Activated CD4-positive, alpha-beta memory T cell treated with anti-CD3 and anti-CD28 coated beads, Interleukin-2, amount 10 ng/mL, durations not matched to agents 7 days and 5 days (primary cell): ENCODE measurements around the gene LBR. TPM values are rescaled to one million over a fixed set of nuclear protein-coding genes. Genes with fewer than 3 reads are reported as not detected.

ENCODE experiments used
- CTCF ChIA-PET: fragments of 350-600 bp; sonication (Branson Sonifier 250); formaldehyde crosslinking; loops from one replicate; lab custom pipeline; 2021; ENCODE audit warnings: antibody characterized with exemption, inconsistent platforms; lab: Charles Lee
- POLR2A ChIA-PET: fragments of 350-600 bp; sonication (Branson Sonifier 250); formaldehyde crosslinking; loops from one replicate; lab custom pipeline; 2021; ENCODE audit warnings: antibody characterized with exemption; lab: Charles Lee
- DNase-seq: peaks from one replicate; pipeline ENCODE4 v3.0.0-alpha.2; 2020
- H3K27ac Mint-ChIP-seq: one replicate; pipeline ENCODE4 v1.8.0; 2021; ENCODE audit warnings: mild to moderate bottlenecking, mixed read lengths
- H3K27me3 Mint-ChIP-seq: one replicate; pipeline ENCODE4 v1.8.0; 2021; ENCODE audit warnings: mixed read lengths
- H3K36me3 Mint-ChIP-seq: one replicate; pipeline ENCODE4 v1.8.0; 2021; ENCODE audit warnings: low read depth, mixed read lengths
- H3K4me1 Mint-ChIP-seq: one replicate; pipeline ENCODE4 v1.8.0; 2021; ENCODE audit warnings: mixed read lengths
- H3K4me3 Mint-ChIP-seq: one replicate; pipeline ENCODE4 v1.8.0; 2021; ENCODE audit warnings: mild to moderate bottlenecking, mixed read lengths
- H3K9me3 Mint-ChIP-seq: one replicate; pipeline ENCODE4 v1.8.0; 2021; ENCODE audit warnings: mixed read lengths
- total RNA-seq, 2 experiments: library from RNA; stranded (reverse); gene quantifications; one replicate each; pipeline ENCODE4 v1.2.3, GENCODE V29; 2021

Gene LBR
- total RNA-seq, 2 experiments from 2014 or later: 251 to 259 TPM

- H3K36me3 Mint-ChIP-seq: peaks cover 9% of the 10 kb centered on the region
- H3K9me3 Mint-ChIP-seq: peaks cover 4% of the 10 kb centered on the region
- no peak for DNase-seq
- no peaks in the 10 kb centered on the region for H3K27me3 Mint-ChIP-seq
- no peak overlapping the region for H3K4me3 Mint-ChIP-seq
- H3K27ac Mint-ChIP-seq: no peak overlapping the region
- POLR2A ChIA-PET: interaction anchor here (1.3 to 9.6 kb wide), 3 partner anchors 26 to 309 kb away, joined by 3 to 300 read pairs (median 290); partner anchors contain the start of gene LBR
- CTCF ChIA-PET: interaction anchor here (2.3 to 5.5 kb wide), 2 partner anchors 29 to 45 kb away, joined by 6 to 36 read pairs; no protein-coding TSS in a partner anchor
- peaks cover 53% of the 10 kb centered on the region for H3K4me1 Mint-ChIP-seq
These were observed 42.6 kb upstream of the LBR start for GRCh38 chr1:225470211-225471108.

GRCh38 chr1:225469051-225469450 lies 41.2 kb upstream of the LBR start:
- Mint-ChIP-seq H3K9me3 (peaks cover 4% of the 10 kb centered on the region), H3K36me3 (peaks cover 9% of the 10 kb centered on the region), H3K4me3 (peak overlapping the region; percentile 91), H3K4me1 (peaks cover 55% of the 10 kb centered on the region), H3K27ac (peak overlapping the region; percentile 99), H3K27me3 (no peaks in the 10 kb centered on the region)
- ChIA-PET POLR2A (interaction anchor here (1.0 to 9.6 kb wide), 19 partner anchors 9 to 641 kb away, joined by 3 to 300 read pairs (median 9); partner anchors contain the start of genes H3-3A, LBR, PYCR2 and SDE2), CTCF (interaction anchor here (1.2 to 3.4 kb wide), 9 partner anchors 8 to 506 kb away, joined by 3 to 31 read pairs (median 13); partner anchors contain the start of genes LBR and SRP9)
- no peak for DNase-seq

GRCh38 chr1:225468270-225469020 lies 40.6 kb upstream of the LBR start:
- peaks cover 9% of the 10 kb centered on the region for H3K36me3 Mint-ChIP-seq
- peaks cover 59% of the 10 kb centered on the region for H3K4me1 Mint-ChIP-seq
- peaks cover 4% of the 10 kb centered on the region for H3K9me3 Mint-ChIP-seq
- no peaks in the 10 kb centered on the region for H3K27me3 Mint-ChIP-seq
- CTCF ChIA-PET: interaction anchor here (0.5 to 3.4 kb wide), 18 partner anchors 9 to 596 kb away, joined by 3 to 31 read pairs (median 5); partner anchors contain the start of genes LBR, SRP9 and TMEM63A
- POLR2A ChIA-PET: interaction anchor here (0.6 to 9.6 kb wide), 35 partner anchors 9 to 652 kb away, joined by 3 to 300 read pairs (median 5); partner anchors contain the start of genes H3-3A, LBR, PYCR2 and SDE2
- H3K4me3 Mint-ChIP-seq: peak overlapping the region; percentile 91
- DNase-seq: peak; percentile 55
- peak overlapping the region; percentile 99 for H3K27ac Mint-ChIP-seq

GRCh38 chr1:225467193-225468020 lies 39.6 kb upstream of the LBR start:
- Mint-ChIP-seq H3K27me3 (no peaks in the 10 kb centered on the region), H3K36me3 (peaks cover 5% of the 10 kb centered on the region), H3K4me1 (peaks cover 64% of the 10 kb centered on the region), H3K9me3 (no peaks in the 10 kb centered on the region), H3K4me3 (peak overlapping the region; percentile 91), H3K27ac (peak overlapping the region; percentile 99)
- DNase-seq: peak; percentile 91
- CTCF ChIA-PET: interaction anchor here (0.5 to 3.4 kb wide), 14 partner anchors 10 to 597 kb away, joined by 3 to 31 read pairs (median 7); partner anchors contain the start of genes LBR, SRP9 and TMEM63A
- POLR2A ChIA-PET: interaction anchor here (0.6 to 9.6 kb wide), 32 partner anchors 8 to 653 kb away, joined by 3 to 300 read pairs (median 6); partner anchors contain the start of genes H3-3A, LBR, PYCR2 and SDE2

GRCh38 chr1:225466848-225467192 lies 39.0 kb upstream of the LBR start:
- ChIA-PET POLR2A (interaction anchor here (0.6 to 9.6 kb wide), 19 partner anchors 8 to 596 kb away, joined by 3 to 300 read pairs (median 19); partner anchors contain the start of genes H3-3A, LBR, PYCR2 and SDE2), CTCF (interaction anchor here (1.6 to 3.4 kb wide), 7 partner anchors 10 to 598 kb away, joined by 6 to 31 read pairs (median 14); partner anchors contain the start of genes LBR, SRP9 and TMEM63A)
- H3K27ac Mint-ChIP-seq: peak overlapping the region; percentile 99
- H3K9me3 Mint-ChIP-seq: no peaks in the 10 kb centered on the region
- DNase-seq: no peak
- peaks cover 67% of the 10 kb centered on the region for H3K4me1 Mint-ChIP-seq
- peak overlapping the region; percentile 91 for H3K4me3 Mint-ChIP-seq
- no peaks in the 10 kb centered on the region for H3K27me3 Mint-ChIP-seq
- H3K36me3 Mint-ChIP-seq: peaks cover 5% of the 10 kb centered on the region

GRCh38 chr1:225465793-225466517 lies 38.1 kb upstream of the LBR start:
- Mint-ChIP-seq H3K9me3 (no peaks in the 10 kb centered on the region), H3K27ac (peak overlapping the region; percentile 99), H3K36me3 (peaks cover 5% of the 10 kb centered on the region), H3K27me3 (no peaks in the 10 kb centered on the region), H3K4me3 (no peak overlapping the region), H3K4me1 (peaks cover 76% of the 10 kb centered on the region)
- POLR2A ChIA-PET: interaction anchor here (0.6 to 3.3 kb wide), 6 partner anchors 11 to 533 kb away, joined by 3 to 29 read pairs (median 10); partner anchors contain the start of genes LBR, PYCR2 and SDE2
- CTCF ChIA-PET: interaction anchor here (0.6 to 3.4 kb wide), 3 partner anchors 8 to 37 kb away, joined by 3 to 14 read pairs (median 7); partner anchors contain the start of gene LBR
- DNase-seq: no peak

- POLR2A ChIA-PET: interaction anchor here (1.1 to 3.3 kb wide), 5 partner anchors 10 to 40 kb away, joined by 3 to 24 read pairs (median 5); partner anchors contain the start of gene LBR
- peaks cover 83% of the 10 kb centered on the region for H3K4me1 Mint-ChIP-seq
- no peaks in the 10 kb centered on the region for H3K27me3 Mint-ChIP-seq
- H3K4me3 Mint-ChIP-seq: peak overlapping the region; percentile 17
- peaks cover 5% of the 10 kb centered on the region for H3K36me3 Mint-ChIP-seq
- peak overlapping the region; percentile 99 for H3K27ac Mint-ChIP-seq
- DNase-seq: no peak
- H3K9me3 Mint-ChIP-seq: no peaks in the 10 kb centered on the region
- CTCF ChIA-PET: interaction anchor here (1.4 to 1.7 kb wide), 2 partner anchors 9 to 22 kb away, joined by 4 to 7 read pairs; no protein-coding TSS in a partner anchor
These were observed 37.3 kb upstream of the LBR start for GRCh38 chr1:225464851-225465792.

- Mint-ChIP-seq H3K27me3 (no peaks in the 10 kb centered on the region), H3K4me3 (no peak overlapping the region), H3K4me1 (peaks cover 82% of the 10 kb centered on the region), H3K9me3 (no peaks in the 10 kb centered on the region), H3K36me3 (peaks cover 5% of the 10 kb centered on the region), H3K27ac (peak overlapping the region; percentile 51)
- ChIA-PET POLR2A (interaction anchor here (2.3 to 5.7 kb wide), 4 partner anchors 18 to 461 kb away, joined by 7 to 75 read pairs (median 42); partner anchors contain the start of genes LBR and PYCR2), CTCF (interaction anchor here (0.6 to 4.9 kb wide), 3 partner anchors 12 to 20 kb away, joined by 3 to 39 read pairs (median 4); no protein-coding TSS in a partner anchor)
- DNase-seq: no peak
These were observed 35.1 kb upstream of the LBR start for GRCh38 chr1:225462714-225463574.

GRCh38 chr1:225462429-225462713 lies 34.5 kb upstream of the LBR start:
- no peak overlapping the region for H3K4me3 Mint-ChIP-seq
- CTCF ChIA-PET: interaction anchor here (0.6 to 4.9 kb wide), 2 partner anchors 12 to 20 kb away, joined by 3 to 39 read pairs; no protein-coding TSS in a partner anchor
- DNase-seq: no peak
- peaks cover 2% of the 10 kb centered on the region for H3K36me3 Mint-ChIP-seq
- no peaks in the 10 kb centered on the region for H3K27me3 Mint-ChIP-seq
- peaks cover 82% of the 10 kb centered on the region for H3K4me1 Mint-ChIP-seq
- peak overlapping the region; percentile 51 for H3K27ac Mint-ChIP-seq
- no peaks in the 10 kb centered on the region for H3K9me3 Mint-ChIP-seq
- POLR2A ChIA-PET: interaction anchor here (2.3 to 5.7 kb wide), 3 partner anchors 17 to 461 kb away, joined by 7 to 75 read pairs (median 70); partner anchors contain the start of genes LBR and PYCR2
